ENCODE results near the gene PCBP1. TPM values are rescaled to one million over a fixed set of nuclear protein-coding genes. Genes with fewer than 3 reads are reported as not detected.
A peak's percentile ranks its signal among the peaks of the same experiment; 100 is the strongest.

Gene PCBP1
- total and polyA plus RNA-seq, 9 of the 15 experiments (the other 6 are each of a cell fraction or from before 2014, with no cell fraction given): 19.2 to 407 (median 78.1) TPM

GRCh38 chr2:70078384-70078783 lies 8.9 kb upstream of the PCBP1 start (continued):
- TF ChIP-seq MBD1 (CRISPR knock-in tag; IDR thresholded peaks at IDR 0.05): no peak
- TF ChIP-seq NCOA4 (IDR thresholded peaks at IDR 0.05; ENCODE audit: partially characterized antibody): no peak
- TF ChIP-seq, protein P1, sequence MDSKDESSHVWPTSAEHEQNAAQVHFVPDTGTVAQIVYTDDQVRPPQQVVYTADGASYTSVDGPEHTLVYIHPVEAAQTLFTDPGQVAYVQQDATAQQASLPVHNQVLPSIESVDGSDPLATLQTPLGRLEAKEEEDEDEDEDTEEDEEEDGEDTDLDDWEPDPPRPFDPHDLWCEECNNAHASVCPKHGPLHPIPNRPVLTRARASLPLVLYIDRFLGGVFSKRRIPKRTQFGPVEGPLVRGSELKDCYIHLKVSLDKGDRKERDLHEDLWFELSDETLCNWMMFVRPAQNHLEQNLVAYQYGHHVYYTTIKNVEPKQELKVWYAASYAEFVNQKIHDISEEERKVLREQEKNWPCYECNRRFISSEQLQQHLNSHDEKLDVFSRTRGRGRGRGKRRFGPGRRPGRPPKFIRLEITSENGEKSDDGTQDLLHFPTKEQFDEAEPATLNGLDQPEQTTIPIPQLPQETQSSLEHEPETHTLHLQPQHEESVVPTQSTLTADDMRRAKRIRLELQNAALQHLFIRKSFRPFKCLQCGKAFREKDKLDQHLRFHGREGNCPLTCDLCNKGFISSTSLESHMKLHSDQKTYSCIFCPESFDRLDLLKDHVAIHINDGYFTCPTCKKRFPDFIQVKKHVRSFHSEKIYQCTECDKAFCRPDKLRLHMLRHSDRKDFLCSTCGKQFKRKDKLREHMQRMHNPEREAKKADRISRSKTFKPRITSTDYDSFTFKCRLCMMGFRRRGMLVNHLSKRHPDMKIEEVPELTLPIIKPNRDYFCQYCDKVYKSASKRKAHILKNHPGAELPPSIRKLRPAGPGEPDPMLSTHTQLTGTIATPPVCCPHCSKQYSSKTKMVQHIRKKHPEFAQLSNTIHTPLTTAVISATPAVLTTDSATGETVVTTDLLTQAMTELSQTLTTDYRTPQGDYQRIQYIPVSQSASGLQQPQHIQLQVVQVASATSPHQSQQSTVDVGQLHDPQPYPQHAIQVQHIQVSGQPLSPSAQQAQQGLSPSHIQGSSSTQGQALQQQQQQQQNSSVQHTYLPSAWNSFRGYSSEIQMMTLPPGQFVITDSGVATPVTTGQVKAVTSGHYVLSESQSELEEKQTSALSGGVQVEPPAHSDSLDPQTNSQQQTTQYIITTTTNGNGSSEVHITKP (IDR thresholded peaks at IDR 0.05; ENCODE audit: partially characterized antibody): no peak
- TF ChIP-seq SMAD4 (CRISPR knock-in tag; conservative IDR thresholded peaks at IDR 0.05): peak; percentile 43; the same call in 1 of the 2 replicates
- peak; percentile 84 for TF ChIP-seq CBFA2T2 (conservative IDR thresholded peaks at IDR 0.05)
- TF ChIP-seq TEAD1 (CRISPR knock-in tag; IDR thresholded peaks at IDR 0.05): no peak
- TF ChIP-seq GTF2A2 (tag; IDR thresholded peaks at IDR 0.05): no peak
- TF ChIP-seq, protein P2, sequence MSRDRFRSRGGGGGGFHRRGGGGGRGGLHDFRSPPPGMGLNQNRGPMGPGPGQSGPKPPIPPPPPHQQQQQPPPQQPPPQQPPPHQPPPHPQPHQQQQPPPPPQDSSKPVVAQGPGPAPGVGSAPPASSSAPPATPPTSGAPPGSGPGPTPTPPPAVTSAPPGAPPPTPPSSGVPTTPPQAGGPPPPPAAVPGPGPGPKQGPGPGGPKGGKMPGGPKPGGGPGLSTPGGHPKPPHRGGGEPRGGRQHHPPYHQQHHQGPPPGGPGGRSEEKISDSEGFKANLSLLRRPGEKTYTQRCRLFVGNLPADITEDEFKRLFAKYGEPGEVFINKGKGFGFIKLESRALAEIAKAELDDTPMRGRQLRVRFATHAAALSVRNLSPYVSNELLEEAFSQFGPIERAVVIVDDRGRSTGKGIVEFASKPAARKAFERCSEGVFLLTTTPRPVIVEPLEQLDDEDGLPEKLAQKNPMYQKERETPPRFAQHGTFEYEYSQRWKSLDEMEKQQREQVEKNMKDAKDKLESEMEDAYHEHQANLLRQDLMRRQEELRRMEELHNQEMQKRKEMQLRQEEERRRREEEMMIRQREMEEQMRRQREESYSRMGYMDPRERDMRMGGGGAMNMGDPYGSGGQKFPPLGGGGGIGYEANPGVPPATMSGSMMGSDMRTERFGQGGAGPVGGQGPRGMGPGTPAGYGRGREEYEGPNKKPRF (IDR thresholded peaks at IDR 0.05; ENCODE audit: low read depth, low read length): no peak
- peak; percentile 81 for TF ChIP-seq TAL1 (IDR thresholded peaks at IDR 0.05)

Data from K562 (cell line).